GM23338 (cell line): ENCODE data around the gene FAM117A. TPM values are rescaled to one million over a fixed set of nuclear protein-coding genes. Genes with fewer than 3 reads are reported as not detected.

Source experiments
- ATAC-seq: fragments of 200-7000 bp; cut with Tn5 transposase; 3 replicates; pipeline ENCODE4 v1.9.1; 2020
- DNase-seq: peaks from one replicate; pipeline ENCODE4 v3.0.0-alpha.2; 2015; ENCODE audit warnings: low spot score
- H2AFZ ChIP-seq: fragments of 200-600 bp; sonication (generic); 2 replicates; pipeline ENCODE4 v1.8.0; 2016; ENCODE audit warnings: antibody characterized with exemption, mild to moderate bottlenecking, moderate library complexity
- H3F3A ChIP-seq: fragments of 200-600 bp; sonication (generic); replicated peaks from 2 replicates; pipeline ENCODE4 v1.8.0; 2017; ENCODE audit warnings: antibody characterized with exemption, mixed run types, low read depth
- H3K27ac ChIP-seq: fragments of 200-600 bp; sonication (generic); 2 replicates; pipeline ENCODE4 v1.6.1; 2016; ENCODE audit warnings: low read depth
- H3K27me3 ChIP-seq: fragments of 200-600 bp; sonication (generic); 2 replicates; pipeline ENCODE4 v1.8.0; 2016; ENCODE audit warnings: mild to moderate bottlenecking, mixed run types, moderate library complexity; ENCODE audit not compliant: insufficient read depth
- H3K36me3 ChIP-seq: fragments of 200-600 bp; sonication (generic); 2 replicates; pipeline ENCODE4 v1.8.0; 2016; ENCODE audit warnings: mild to moderate bottlenecking; ENCODE audit not compliant: insufficient read depth
- H3K4me1 ChIP-seq: fragments of 200-600 bp; sonication (generic); 2 replicates; pipeline ENCODE4 v1.8.0; 2016; ENCODE audit warnings: mild to moderate bottlenecking, moderate library complexity; ENCODE audit not compliant: insufficient read depth
- H3K4me2 ChIP-seq: fragments of 200-600 bp; sonication (generic); 2 replicates; pipeline ENCODE4 v1.7.1; 2017; ENCODE audit warnings: mixed run types
- H3K4me3 ChIP-seq: fragments of 200-600 bp; sonication (generic); 2 replicates; pipeline ENCODE4 v1.6.1; 2016; ENCODE audit warnings: mixed run types
- H3K79me2 ChIP-seq: fragments of 200-600 bp; sonication (generic); replicated peaks from 2 replicates; pipeline ENCODE4 v1.8.0; 2017; ENCODE audit warnings: mild to moderate bottlenecking; ENCODE audit not compliant: insufficient read depth
- H3K9me2 ChIP-seq: fragments of 200-600 bp; sonication (generic); 2 replicates; pipeline ENCODE4 v1.8.0; 2017; ENCODE audit not compliant: insufficient read depth
- H4K20me1 ChIP-seq: fragments of 200-600 bp; sonication (generic); replicated peaks from 2 replicates; pipeline ENCODE4 v1.8.0; 2017; ENCODE audit warnings: mild to moderate bottlenecking; ENCODE audit not compliant: insufficient read depth
- H3K27ac Mint-ChIP-seq: 2 replicates; pipeline ENCODE4 v1.8.0; 2020; ENCODE audit warnings: inconsistent platforms, mild to moderate bottlenecking, moderate library complexity, mixed read lengths
- H3K27me3 Mint-ChIP-seq: 3 replicates; pipeline ENCODE4 v1.8.0; 2022; ENCODE audit warnings: low read depth, mild to moderate bottlenecking, moderate library complexity, mixed read lengths, inconsistent platforms; ENCODE audit not compliant: insufficient read depth, poor library complexity
- H3K36me3 Mint-ChIP-seq: 3 replicates; pipeline ENCODE4 v1.8.0; 2021; ENCODE audit warnings: low read depth, mild to moderate bottlenecking, inconsistent platforms, moderate library complexity, mixed read lengths
- H3K4me1 Mint-ChIP-seq: 3 replicates; pipeline ENCODE4 v1.8.0; 2020; ENCODE audit warnings: mild to moderate bottlenecking, inconsistent platforms, mixed read lengths
- H3K4me3 Mint-ChIP-seq: 3 replicates; pipeline ENCODE4 v1.8.0; 2021; ENCODE audit warnings: moderate library complexity, mild to moderate bottlenecking, inconsistent platforms, mixed read lengths
- H3K9me3 Mint-ChIP-seq: 3 replicates; pipeline ENCODE4 v1.8.0; 2020; ENCODE audit warnings: moderate library complexity, mild to moderate bottlenecking, inconsistent platforms, mixed read lengths
- CREB1 ChIP-seq: fragments of 250-450 bp; sonication (Bioruptor Pico); IDR thresholded peaks from 2 replicates; pipeline ENCODE4 v1.5.0; 2020; ENCODE audit warnings: low read depth, mild to moderate bottlenecking, moderate library complexity
- CTCF ChIP-seq, 2 experiments: fragments of 200-600 bp in 1 of 2; sonication (generic) in 1 of 2; conservative IDR thresholded peaks; 2 replicates each; pipeline versions ENCODE4 v1.5.1 to v1.6.1; 2016 to 2017; ENCODE audit warnings: antibody characterized with exemption in 2 of 2, low read depth in 2 of 2, mild to moderate bottlenecking in 2 of 2, moderate library complexity in 1 of 2
- EZH2phosphoT487 ChIP-seq: fragments of 200-600 bp; sonication (generic); IDR thresholded peaks from one replicate; pipeline ENCODE4 v1.8.1; 2018; ENCODE audit warnings: antibody characterized with exemption; ENCODE audit not compliant: unreplicated experiment
- JUNB ChIP-seq: IDR thresholded peaks from one replicate; pipeline ENCODE4 v1.6.1; 2016; ENCODE audit warnings: antibody characterized with exemption; ENCODE audit not compliant: unreplicated experiment
- NANOG ChIP-seq: IDR thresholded peaks from 2 replicates; pipeline ENCODE4 v1.6.1; 2016; ENCODE audit warnings: antibody characterized with exemption, borderline replicate concordance
- POLR2AphosphoS5 ChIP-seq: IDR thresholded peaks from 2 replicates; pipeline ENCODE4 v1.6.1; 2016; ENCODE audit warnings: antibody characterized with exemption, low read depth
- REST ChIP-seq: IDR thresholded peaks from one replicate; pipeline ENCODE4 v1.6.1; 2018; ENCODE audit warnings: antibody characterized with exemption; ENCODE audit not compliant: unreplicated experiment
- STAT1 ChIP-seq: IDR thresholded peaks from one replicate; pipeline ENCODE4 v1.6.1; 2016; ENCODE audit warnings: antibody characterized with exemption; ENCODE audit not compliant: unreplicated experiment
- ZNF114 ChIP-seq: fragments of 250-450 bp; sonication (Bioruptor Pico); IDR thresholded peaks from 2 replicates; pipeline ENCODE4 v1.5.0; 2020; ENCODE audit warnings: mild to moderate bottlenecking, moderate library complexity
- ZNF331 ChIP-seq: fragments of 250-450 bp; sonication (Bioruptor Pico); IDR thresholded peaks from 2 replicates; pipeline ENCODE4 v1.5.0; 2020; ENCODE audit warnings: low read depth, mild to moderate bottlenecking, moderate library complexity
- polyA plus RNA-seq: library from polyadenylated mRNA; unstranded; fragments of >200 nt; fragmentation: Nextera tagmentation; extraction: Ambion mirVana; gene quantifications from 2 replicates; pipeline ENCODE4 v1.2.1, GENCODE V29; 2016
- total RNA-seq: library from RNA; depleted of rRNA; stranded (reverse); fragments of >200 nt; shearing (Covaris generic); gene quantifications from 2 replicates; pipeline ENCODE4 v1.2.3, GENCODE V29; 2014

FAM117A gene
- total and polyA plus RNA-seq, 2 experiments from 2014 or later: 21.3 to 46.4 TPM

GRCh38 chr17:49748223-49748622 lies 15.7 kb downstream of the FAM117A start:
- Histone ChIP-seq H3K27ac (no peak overlapping the region), H3K27me3 (no peaks in the 10 kb centered on the region), H3K4me1 (peaks cover 10% of the 10 kb centered on the region), H3K79me2 (peaks cover 91% of the 10 kb centered on the region), H2AFZ (no peak overlapping the region), H4K20me1 (peaks cover 34% of the 10 kb centered on the region), H3K36me3 (no peaks in the 10 kb centered on the region), H3K9me2 (no peaks in the 10 kb centered on the region), H3F3A (no peaks in the 10 kb centered on the region), H3K4me2 (no peak overlapping the region), H3K4me3 (no peak overlapping the region)
- Mint-ChIP-seq H3K27me3 (no peaks in the 10 kb centered on the region), H3K4me1 (peaks cover 27% of the 10 kb centered on the region), H3K9me3 (no peaks in the 10 kb centered on the region), H3K27ac (no peak overlapping the region), H3K36me3 (peaks cover 3% of the 10 kb centered on the region; the same call in 2 of the 3 replicates), H3K4me3 (no peak overlapping the region)
- no peak for TF ChIP-seq NANOG
- no peak for TF ChIP-seq CTCF (conservative IDR thresholded peaks at IDR 0.05; ENCODE audit: low read depth in 2 of 2)
- TF ChIP-seq CREB1 (CRISPR knock-in tag): no peak
- no peak for TF ChIP-seq JUNB
- no peak for TF ChIP-seq STAT1
- no peak for TF ChIP-seq POLR2AphosphoS5
- TF ChIP-seq EZH2phosphoT487: no peak
- ATAC-seq (no peak), DNase-seq (no peak)

GRCh38 chr17:49747632-49748031 lies 16.3 kb downstream of the FAM117A start:
- Histone ChIP-seq H4K20me1 (peaks cover 33% of the 10 kb centered on the region), H2AFZ (no peak overlapping the region), H3K4me2 (no peak overlapping the region), H3K79me2 (peaks cover 91% of the 10 kb centered on the region), H3K27me3 (no peaks in the 10 kb centered on the region), H3K36me3 (no peaks in the 10 kb centered on the region), H3K4me1 (peaks cover 10% of the 10 kb centered on the region), H3K27ac (no peak overlapping the region), H3K4me3 (no peak overlapping the region), H3K9me2 (no peaks in the 10 kb centered on the region), H3F3A (no peaks in the 10 kb centered on the region)
- TF ChIP-seq CREB1 (CRISPR knock-in tag) (no peak), NANOG (no peak), CTCF (conservative IDR thresholded peaks at IDR 0.05; ENCODE audit: low read depth in 2 of 2) (no peak), ZNF331 (CRISPR knock-in tag) (no peak), POLR2AphosphoS5 (no peak), JUNB (no peak), REST (no peak), ZNF114 (no peak)
- Mint-ChIP-seq H3K4me3 (no peak overlapping the region), H3K4me1 (peaks cover 26% of the 10 kb centered on the region), H3K27ac (no peak overlapping the region), H3K27me3 (no peaks in the 10 kb centered on the region), H3K36me3 (peaks cover 3% of the 10 kb centered on the region; the same call in 2 of the 3 replicates), H3K9me3 (no peaks in the 10 kb centered on the region)
- DNase-seq: no peak
- ATAC-seq: no peak
